Urinary bladder (tissue), 4 donors: Measurements from ENCODE around the gene DBET. TPM values are rescaled to one million over a fixed set of nuclear protein-coding genes. Genes with fewer than 3 reads are reported as not detected.
"Not testable (repeated sequence)": the region's sequence is repeated elsewhere in the genome, so short reads cannot be mapped to it uniquely, and the experiment has no call there.

Experiments
- DNase-seq: peaks from one replicate; pipeline ENCODE4 v3.0.0-alpha.2; 2015; ENCODE audit errors: extremely low spot score
- H3K27ac ChIP-seq: one replicate; pipeline ENCODE4 v1.5.1; 2013; ENCODE audit warnings: low read depth, mild to moderate bottlenecking, moderate library complexity
- H3K36me3 ChIP-seq: one replicate; pipeline ENCODE4 v1.6.1; 2013; ENCODE audit warnings: mild to moderate bottlenecking, moderate library complexity; ENCODE audit not compliant: insufficient read depth
- H3K4me1 ChIP-seq: one replicate; pipeline ENCODE4 v1.6.1; 2013; ENCODE audit warnings: mild to moderate bottlenecking, moderate library complexity; ENCODE audit not compliant: insufficient read depth
- H3K4me3 ChIP-seq: one replicate; pipeline ENCODE4 v1.5.1; 2013; ENCODE audit warnings: low read depth, low read length
- WGBS: extraction: QIAGEN DNeasy Blood & Tissue Kit; methylation state at CpG from one replicate; pipeline ENCODE4 v1.1.7; 2013; 5-methylcytosine and 5-hydroxymethylcytosine counted together
- polyA plus RNA-seq: library from polyadenylated mRNA; stranded (reverse); fragments of 200-250 nt; gene quantifications from one replicate; pipeline ENCODE4 v1.2.3, GENCODE V29; 2013
- total RNA-seq: library from RNA; depleted of rRNA; stranded (reverse); fragments of >200 nt; gene quantifications from one replicate; pipeline ENCODE4 v1.2.3, GENCODE V29; 2014
- donor health status: healthy with polysubstance abuse.
- donor health status: healthy.

DBET gene
- total and polyA plus RNA-seq, 2 donors: not detected

DNA sequence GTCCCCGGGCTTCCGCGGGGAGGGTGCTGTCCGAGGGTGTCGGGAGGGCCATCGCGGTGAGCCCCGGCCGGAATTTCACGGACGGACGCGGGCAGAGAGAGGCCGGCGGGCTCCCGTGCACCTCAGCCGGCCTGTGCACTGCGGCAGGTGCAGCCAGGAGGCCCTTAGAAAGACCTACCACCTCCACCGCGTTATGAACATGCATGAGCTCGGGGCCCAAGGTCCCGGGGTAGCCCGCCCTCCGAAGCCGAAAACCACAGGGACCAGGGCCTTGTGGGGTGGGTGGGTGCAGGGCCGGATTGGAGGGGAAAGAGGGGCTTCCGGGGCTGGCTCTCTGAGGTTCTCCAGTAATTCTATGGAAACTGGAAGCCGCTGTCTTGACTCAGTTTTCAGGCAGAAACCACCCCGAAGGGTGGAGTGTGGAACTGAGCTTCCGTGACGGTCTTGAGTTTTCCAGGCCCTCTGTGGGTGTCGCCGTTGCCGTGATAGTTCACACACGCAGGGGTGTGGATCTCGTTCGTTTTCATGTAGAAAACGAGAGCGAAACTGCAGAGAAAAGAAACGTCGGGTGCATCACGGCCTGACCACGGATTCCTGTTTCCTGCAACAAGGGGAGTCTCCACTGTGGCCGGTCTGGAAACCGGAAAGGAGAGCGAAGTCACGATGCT lies 41.6 kb upstream of the DBET start:
- 21% methylated on average over 38 of the region's 47 CpGs for WGBS
- not testable (repeated sequence) for DNase-seq, H3K36me3 ChIP-seq, H3K27ac ChIP-seq, H3K4me1 ChIP-seq, H3K4me3 ChIP-seq

GRCh38 chr4:190027156-190027555 lies 37.1 kb upstream of the DBET start, which contains the start of gene FRG2:
TSS of gene FRG2 (minus strand) at chr4:190027256. CDS start at chr4:190027204, 52 bp downstream.
- WGBS: 63% methylated on average over 3 of the region's 10 CpGs

GRCh38 chr4:190031264-190031663 lies 33.0 kb upstream of the DBET start:
- not testable (repeated sequence) for H3K4me1 ChIP-seq, DNase-seq, H3K36me3 ChIP-seq, H3K27ac ChIP-seq, H3K4me3 ChIP-seq
- WGBS: 54% methylated on average over 3 of the region's 5 CpGs

More at GRCh38 chr4:190027156-190027555, 37.1 kb upstream of the DBET start, which contains the start of gene FRG2:
- not testable (repeated sequence) for H3K4me1 ChIP-seq, DNase-seq, H3K4me3 ChIP-seq, H3K27ac ChIP-seq, H3K36me3 ChIP-seq

DNA sequence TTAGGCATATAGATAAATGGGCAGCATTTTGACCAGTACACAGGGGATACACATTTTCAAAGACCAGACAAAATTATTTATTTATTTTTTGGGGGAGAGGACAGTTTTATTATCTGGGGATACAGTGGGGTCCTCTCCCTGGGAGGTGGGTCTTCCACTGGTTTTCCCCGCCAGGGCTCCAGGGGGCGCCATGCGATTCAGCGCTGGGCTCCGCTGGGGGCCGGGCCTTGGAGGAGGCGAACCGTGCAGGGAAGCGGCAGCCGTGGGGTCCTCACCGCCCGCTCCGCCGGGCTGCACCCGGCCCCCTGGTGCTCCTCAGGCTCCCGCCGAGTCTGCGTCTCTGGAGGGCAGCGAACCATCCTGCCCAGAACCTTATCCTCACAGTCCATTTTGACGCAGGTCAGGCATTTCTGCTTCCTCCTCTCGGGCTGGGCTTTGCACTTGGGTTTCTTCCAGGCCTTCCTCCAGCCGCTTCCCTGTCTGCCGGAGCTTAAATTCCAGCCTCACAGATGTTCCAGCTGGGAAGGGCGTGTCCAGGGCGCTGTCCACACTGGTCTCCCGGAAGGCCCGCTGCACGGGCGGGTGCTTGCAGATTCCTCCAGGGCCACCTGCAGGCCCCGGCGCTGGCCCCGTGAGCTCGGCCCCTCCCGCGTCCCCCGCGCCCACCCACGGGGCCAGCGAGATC lies 26.5 kb upstream of the DBET start:
- H3K27ac ChIP-seq, H3K4me1 ChIP-seq, DNase-seq, H3K4me3 ChIP-seq, H3K36me3 ChIP-seq: not testable (repeated sequence)
- WGBS: 5% methylated on average over 6 of the region's 39 CpGs

DNA sequence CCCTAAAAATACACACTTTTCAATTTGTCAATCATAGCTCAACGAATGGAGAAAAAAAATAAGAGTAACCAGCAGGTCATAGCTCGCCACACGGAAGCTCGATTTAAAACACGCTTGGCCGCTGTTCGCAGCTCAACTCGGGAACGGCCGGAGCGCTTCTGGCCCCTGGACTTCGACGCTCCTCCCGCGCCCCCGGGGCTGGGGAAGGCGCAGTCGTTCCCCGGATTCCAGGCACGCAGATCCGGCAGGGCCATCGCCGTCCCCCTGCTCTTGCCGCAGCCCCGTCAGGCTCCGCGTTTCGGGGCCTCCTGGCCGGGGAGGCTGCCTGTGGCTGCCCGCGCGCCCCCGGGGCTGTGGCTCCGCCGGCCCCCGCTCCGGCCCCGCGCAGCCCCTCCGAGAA lies 23.4 kb upstream of the DBET start:
- 13% methylated on average over 32 of the region's 40 CpGs for WGBS

DNA sequence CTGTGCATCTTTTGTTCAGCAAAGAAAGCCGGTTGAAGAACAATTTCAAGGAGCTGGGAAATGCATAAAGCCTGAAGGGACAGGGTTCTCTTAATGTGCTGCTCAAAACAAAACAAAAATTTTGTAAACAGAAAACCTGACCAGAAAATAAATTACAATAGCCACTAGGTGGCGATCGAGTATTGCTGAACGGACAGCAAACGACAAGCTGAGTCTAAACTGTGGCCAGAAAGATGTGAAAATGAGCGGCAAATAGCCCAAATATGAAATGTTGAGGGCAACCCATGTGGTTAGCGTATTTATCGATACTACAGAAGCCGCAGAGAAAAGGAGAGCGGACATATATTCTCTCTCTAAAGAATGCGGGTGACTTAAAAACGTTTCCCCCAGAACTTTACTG lies 16.7 kb upstream of the DBET start:
- WGBS: 7% methylated on average over 1 of the region's 12 CpGs
- H3K27ac ChIP-seq, H3K36me3 ChIP-seq, DNase-seq, H3K4me3 ChIP-seq, H3K4me1 ChIP-seq: not testable (repeated sequence)

More for the DNA sequence above, 23.4 kb upstream of the DBET start:
- H3K27ac ChIP-seq, H3K36me3 ChIP-seq, DNase-seq, H3K4me3 ChIP-seq, H3K4me1 ChIP-seq: not testable (repeated sequence)

- H3K4me1 ChIP-seq: not testable (repeated sequence)
- 35% methylated on average over 6 of the region's 28 CpGs for WGBS
Measured at GRCh38 chr4:190049378-190050239, 14.7 kb upstream of the DBET start.

GRCh38 chr4:190058997-190059396 lies 5.3 kb upstream of the DBET start:
- H3K36me3 ChIP-seq, H3K4me1 ChIP-seq, H3K27ac ChIP-seq, H3K4me3 ChIP-seq, DNase-seq: not testable (repeated sequence)
- WGBS: 33% methylated on average over 4 of the region's 4 CpGs

More at GRCh38 chr4:190049378-190050239, 14.7 kb upstream of the DBET start:
- H3K4me3 ChIP-seq, DNase-seq, H3K27ac ChIP-seq, H3K36me3 ChIP-seq: not testable (repeated sequence)

- not testable (repeated sequence) for DNase-seq, H3K4me3 ChIP-seq, H3K4me1 ChIP-seq, H3K36me3 ChIP-seq, H3K27ac ChIP-seq
- no CpG with 5 or more reads among the region's 3 CpGs for WGBS
Measured at GRCh38 chr4:190064805-190065204, 503 bp downstream of the DBET start.

DNA sequence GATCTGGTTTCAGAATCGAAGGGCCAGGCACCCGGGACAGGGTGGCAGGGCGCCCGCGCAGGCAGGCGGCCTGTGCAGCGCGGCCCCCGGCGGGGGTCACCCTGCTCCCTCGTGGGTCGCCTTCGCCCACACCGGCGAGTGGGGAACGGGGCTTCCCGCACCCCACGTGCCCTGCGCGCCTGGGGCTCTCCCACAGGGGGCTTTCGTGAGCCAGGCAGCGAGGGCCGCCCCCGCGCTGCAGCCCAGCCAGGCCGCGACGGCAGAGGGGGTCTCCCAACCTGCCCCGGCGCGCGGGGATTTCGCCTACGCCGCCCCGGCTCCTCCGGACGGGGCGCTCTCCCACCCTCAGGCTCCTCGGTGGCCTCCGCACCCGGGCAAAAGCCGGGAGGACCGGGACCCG lies 4.0 kb downstream of the DBET start:
- not testable (repeated sequence) for H3K36me3 ChIP-seq, DNase-seq, H3K4me1 ChIP-seq, H3K4me3 ChIP-seq, H3K27ac ChIP-seq
- 59% methylated on average over 37 of the region's 45 CpGs for WGBS

GRCh38 chr4:190093052-190093451 lies 28.8 kb downstream of the DBET start:
- not testable (repeated sequence) for H3K27ac ChIP-seq, H3K4me1 ChIP-seq, DNase-seq, H3K36me3 ChIP-seq, H3K4me3 ChIP-seq
- 9% methylated on average over 5 of the region's 27 CpGs for WGBS

DNA sequence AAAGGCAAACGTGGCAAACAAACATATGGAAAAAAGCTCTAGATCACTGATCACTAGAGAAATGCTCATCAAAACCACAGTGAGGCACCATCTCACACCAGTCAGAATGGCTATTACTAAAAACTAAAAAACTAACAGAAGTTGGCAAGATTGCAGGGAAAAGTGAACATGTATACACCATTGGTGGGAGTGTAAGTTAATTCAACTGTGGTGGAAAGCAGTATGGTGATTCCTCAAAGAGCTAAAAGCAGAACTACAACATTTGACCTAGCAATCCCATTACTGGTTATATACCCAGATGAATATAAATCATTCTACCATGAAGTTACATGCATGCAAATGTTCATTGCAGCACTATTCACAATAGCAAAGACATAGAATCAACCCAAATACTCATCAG lies 29.7 kb downstream of the DBET start:
- not testable (repeated sequence) for DNase-seq, H3K36me3 ChIP-seq, H3K27ac ChIP-seq, H3K4me1 ChIP-seq, H3K4me3 ChIP-seq
- no CpG with 5 or more reads among the region's 1 CpG for WGBS

GRCh38 chr4:190095335-190095734 lies 31.0 kb downstream of the DBET start:
- not testable (repeated sequence) for H3K36me3 ChIP-seq, DNase-seq, H3K4me1 ChIP-seq, H3K27ac ChIP-seq, H3K4me3 ChIP-seq
- WGBS: no CpG with 5 or more reads among the region's 6 CpGs
